Lower leg skin (tissue), 4 donors: Measurements from ENCODE around the gene MT1F. TPM values are rescaled to one million over a fixed set of nuclear protein-coding genes. Genes with fewer than 3 reads are reported as not detected.
A peak's percentile ranks its signal among the peaks of the same experiment; 100 is the strongest.

ENCODE experiments used
- DNase-seq, 2 donors: peaks; one replicate each; pipeline ENCODE4 v3.0.0-alpha.2; 2019; ENCODE audit warnings: low spot score in 2 of 2
- H3K4me3 ChIP-seq: fragments of 200-600 bp; sonication (generic); 2 replicates; pipeline ENCODE4 v1.5.1; 2017; ENCODE audit warnings: mild to moderate bottlenecking, low read depth; ENCODE audit not compliant: poor library complexity, severe bottlenecking
- POLR2A ChIP-seq, 2 donors: fragments of 450-650 bp; IDR thresholded peaks; one replicate each; pipeline ENCODE4 v1.6.1; 2016 to 2017; ENCODE audit warnings: antibody characterized with exemption in 2 of 2, mild to moderate bottlenecking in 1 of 2, moderate library complexity in 1 of 2
- WGBS, 2 donors: methylation state at CpG; one replicate each; pipeline ENCODE4 v1.1.5; 2018; 5-methylcytosine and 5-hydroxymethylcytosine counted together
- intact Hi-C: fragments of 100-400 bp; cut with DNase I; formaldehyde crosslinking; loops from one replicate; pipeline ENCODE4 v1.15.0; 2023; ENCODE audit warnings: low total_unique reads
- total RNA-seq, 4 donors: library from RNA; depleted of rRNA; stranded (reverse); fragments of >200 nt; gene quantifications; one replicate each; pipeline ENCODE4 v1.1.0, GENCODE V29; 2016
- TF ChIP-seq, protein P1 (sequence below), 3 donors: fragments of 450-650 bp; IDR thresholded peaks; one replicate each; pipeline ENCODE4 v1.5.1; 2016; ENCODE audit warnings: antibody characterized with exemption in 3 of 3, mild to moderate bottlenecking in 3 of 3, moderate library complexity in 2 of 3

MT1F gene
- total RNA-seq, 4 donors from 2014 or later, result 2.1 to 17.2 (median 8.3) TPM

DNA sequence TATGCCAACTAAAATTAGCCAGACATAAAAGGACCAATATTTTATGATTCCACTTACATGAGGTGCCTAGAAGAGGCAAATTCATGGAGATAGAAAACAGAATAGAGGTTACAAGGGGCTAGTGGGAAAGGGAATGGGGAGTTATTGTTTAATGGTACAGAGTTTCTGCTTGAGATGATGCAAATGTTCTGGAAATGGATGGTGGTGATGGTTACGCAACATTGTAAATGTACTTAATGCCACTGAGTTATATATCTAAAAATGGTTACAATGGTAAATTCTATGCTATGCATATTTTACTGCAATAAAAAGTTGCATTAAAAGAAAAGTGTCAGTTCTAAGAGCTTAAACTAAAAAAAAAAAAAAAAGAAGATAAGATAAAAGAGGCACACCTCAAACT, 42.4 kb downstream of the MT1F start:
- TF ChIP-seq, protein P1, sequence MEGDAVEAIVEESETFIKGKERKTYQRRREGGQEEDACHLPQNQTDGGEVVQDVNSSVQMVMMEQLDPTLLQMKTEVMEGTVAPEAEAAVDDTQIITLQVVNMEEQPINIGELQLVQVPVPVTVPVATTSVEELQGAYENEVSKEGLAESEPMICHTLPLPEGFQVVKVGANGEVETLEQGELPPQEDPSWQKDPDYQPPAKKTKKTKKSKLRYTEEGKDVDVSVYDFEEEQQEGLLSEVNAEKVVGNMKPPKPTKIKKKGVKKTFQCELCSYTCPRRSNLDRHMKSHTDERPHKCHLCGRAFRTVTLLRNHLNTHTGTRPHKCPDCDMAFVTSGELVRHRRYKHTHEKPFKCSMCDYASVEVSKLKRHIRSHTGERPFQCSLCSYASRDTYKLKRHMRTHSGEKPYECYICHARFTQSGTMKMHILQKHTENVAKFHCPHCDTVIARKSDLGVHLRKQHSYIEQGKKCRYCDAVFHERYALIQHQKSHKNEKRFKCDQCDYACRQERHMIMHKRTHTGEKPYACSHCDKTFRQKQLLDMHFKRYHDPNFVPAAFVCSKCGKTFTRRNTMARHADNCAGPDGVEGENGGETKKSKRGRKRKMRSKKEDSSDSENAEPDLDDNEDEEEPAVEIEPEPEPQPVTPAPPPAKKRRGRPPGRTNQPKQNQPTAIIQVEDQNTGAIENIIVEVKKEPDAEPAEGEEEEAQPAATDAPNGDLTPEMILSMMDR (IDR thresholded peaks at IDR 0.05), result no peak
- no peak for TF ChIP-seq POLR2A (IDR thresholded peaks at IDR 0.05)
- no peak for DNase-seq
- no peak overlapping the region for H3K4me3 ChIP-seq
- WGBS, 2 donors, result 0 to 50% methylated on average over 1 of the region's 1 CpG
- intact Hi-C loops, result loop anchor here (10.0 kb wide), 2 partner anchors 115 to 185 kb away; partner anchors contain the start of gene MT3

DNA sequence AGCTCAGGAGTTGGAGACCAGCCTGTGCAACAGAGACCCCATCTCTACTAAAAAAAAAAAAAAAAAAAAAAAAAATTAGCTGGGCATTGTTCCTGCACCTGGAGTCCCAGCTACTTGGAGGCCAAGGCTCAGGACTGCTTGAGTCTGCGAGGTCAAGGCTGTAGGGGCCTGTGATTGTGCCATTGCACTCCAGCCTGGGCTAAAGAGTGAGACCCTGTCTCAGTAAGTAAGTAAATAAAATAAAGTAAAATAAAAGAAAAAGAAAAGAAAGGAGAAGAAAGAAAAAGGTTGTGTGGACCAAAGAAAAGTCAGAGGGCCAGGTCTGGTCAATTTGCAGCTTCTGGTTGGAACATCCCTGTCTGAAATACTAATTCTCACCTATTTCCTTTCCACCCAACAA, 42.9 kb downstream of the MT1F start:
- peak in 1 of 2 donors; percentile 50 for DNase-seq
- 94 to 100% methylated on average over 1 of the region's 1 CpG for WGBS, 2 donors
- intact Hi-C loops, result loop anchor here (10.0 kb wide), 2 partner anchors 116 to 186 kb away; partner anchors contain the start of gene MT3
- H3K4me3 ChIP-seq, result no peak overlapping the region
- no peak for TF ChIP-seq POLR2A (IDR thresholded peaks at IDR 0.05)
- TF ChIP-seq, protein P1 (IDR thresholded peaks at IDR 0.05), result no peak

DNA sequence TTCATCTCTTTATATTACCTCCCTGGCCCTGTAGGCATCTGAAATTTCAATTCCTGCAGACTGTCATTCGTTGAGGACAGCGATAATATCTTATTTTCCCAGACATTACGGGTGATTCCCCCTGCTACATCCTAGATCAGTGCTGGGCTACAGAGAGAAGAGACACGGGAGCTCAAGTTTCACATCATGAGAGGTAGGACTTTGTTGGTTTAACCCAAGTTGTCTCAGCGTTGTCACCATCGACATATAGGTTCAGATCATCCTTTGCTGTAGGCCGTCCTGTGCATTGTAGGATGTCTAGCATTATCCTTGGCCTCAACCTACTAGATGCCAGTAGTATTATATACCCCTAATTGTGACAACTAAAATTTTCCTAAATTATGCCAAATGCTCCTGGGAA, 43.8 kb downstream of the MT1F start:
- WGBS, 2 donors, result 82 to 84% methylated on average over 7 of the region's 7 CpGs
- TF ChIP-seq POLR2A (IDR thresholded peaks at IDR 0.05), result no peak
- TF ChIP-seq, protein P1 (IDR thresholded peaks at IDR 0.05), result no peak
- peak in 1 of 2 donors; percentile 26 for DNase-seq
- intact Hi-C loops, result loop anchor here (10.0 kb wide), 2 partner anchors 117 to 187 kb away; partner anchors contain the start of gene MT3
- H3K4me3 ChIP-seq, result no peak overlapping the region

DNA sequence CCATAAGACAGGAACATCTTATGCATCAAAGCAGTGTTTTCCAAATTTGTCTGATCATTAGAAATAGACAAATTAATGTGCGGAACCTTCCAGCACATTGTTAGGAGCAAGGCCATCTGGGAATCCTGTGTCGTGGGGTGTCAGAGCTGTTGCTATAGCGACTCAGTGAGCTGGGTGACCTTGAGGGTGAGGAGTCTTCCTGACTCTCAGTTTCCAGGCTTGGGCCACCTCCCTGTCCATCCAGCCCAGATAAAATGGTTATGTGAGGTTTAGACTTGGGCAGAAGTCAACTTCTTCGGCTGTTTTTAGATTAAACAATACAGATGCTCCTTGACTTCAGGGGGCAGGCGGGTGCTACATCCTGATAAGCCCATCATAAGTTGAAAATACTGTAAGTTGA, 45.1 kb downstream of the MT1F start:
- intact Hi-C loops, result loop anchor here (10.0 kb wide), 2 partner anchors 118 to 188 kb away; partner anchors contain the start of gene MT3
- no peak for TF ChIP-seq POLR2A (IDR thresholded peaks at IDR 0.05)
- TF ChIP-seq, protein P1 (IDR thresholded peaks at IDR 0.05), result no peak
- peak in 1 of 2 donors; percentile 49 for DNase-seq
- no peak overlapping the region for H3K4me3 ChIP-seq
- WGBS, 2 donors, result 89 to 93% methylated on average over 5 of the region's 5 CpGs

Other genes with a start within 250 kb of the MT1F start
- 100 to 1,000 TPM in 3 of 4 donors, 10 to 100 TPM in 1; 77.3 to 149 (median 124) TPM for gene AMFR, start 232.4 kb upstream of the MT1F start, total RNA-seq
- gene NUDT21, start 206.6 kb upstream of the MT1F start, total RNA-seq, result 10 to 100 TPM; 39.9 to 98.6 (median 46.1) TPM
- gene OGFOD1, start 206.4 kb upstream of the MT1F start, total RNA-seq, result 10 to 100 TPM; 17.0 to 42.2 (median 34.6) TPM
- gene BBS2, start 137.9 kb upstream of the MT1F start, total RNA-seq, result 100 to 1,000 TPM in 2 of 4 donors, 10 to 100 TPM in 2; 76.6 to 106 (median 92.4) TPM
- gene MT4, start 92.9 kb upstream of the MT1F start, total RNA-seq, result 1,000 to 10,000 TPM in 1 of 4 donors, 100 to 1,000 TPM in 1, 10 to 100 TPM in 1, not detected in 1; 46.1 to 1,445 (median 937) TPM
- gene MT3, start 68.4 kb upstream of the MT1F start, total RNA-seq, result 1 to 10 TPM in 1 of 4 donors, not detected in 3; 1.2 TPM
- gene MT2A, start 49.4 kb upstream of the MT1F start, total RNA-seq, result 100 to 1,000 TPM in 3 of 4 donors, 10 to 100 TPM in 1; 35.8 to 190 (median 135) TPM
- 100 to 1,000 TPM; 140 to 437 (median 224) TPM for gene MT1E, start 32.2 kb upstream of the MT1F start, total RNA-seq
- 10 to 100 TPM; 14.1 to 29.7 (median 17.1) TPM for gene MT1M, start 25.3 kb upstream of the MT1F start, total RNA-seq
- gene MT1A, start 19.3 kb upstream of the MT1F start, total RNA-seq, result 10 to 100 TPM in 2 of 4 donors, 1 to 10 TPM in 2; 3.7 to 23.3 (median 11.2) TPM
- not detected for gene MT1B, start 6.1 kb upstream of the MT1F start, total RNA-seq
- gene MT1G, start 10.1 kb downstream of the MT1F start, total RNA-seq, result 10 to 100 TPM in 2 of 4 donors, 1 to 10 TPM in 1, not detected in 1; 5.6 to 46.4 (median 37.8) TPM
- gene MT1H, start 11.9 kb downstream of the MT1F start, total RNA-seq, result 1 to 10 TPM in 2 of 4 donors, not detected in 2; 1.2 to 3.9 TPM
- gene MT1X, start 24.5 kb downstream of the MT1F start, total RNA-seq, result 1,000 to 10,000 TPM; 1,041 to 3,584 (median 2,610) TPM
- 10 to 100 TPM; 21.0 to 40.6 (median 31.2) TPM for gene NUP93, start 72.2 kb downstream of the MT1F start, total RNA-seq
- gene SLC12A3, start 207.2 kb downstream of the MT1F start, total RNA-seq, result not detected